K562 (cell line): Measurements from ENCODE around the gene PRMT3. TPM values are rescaled to one million over a fixed set of nuclear protein-coding genes. Genes with fewer than 3 reads are reported as not detected.
A peak's percentile ranks its signal among the peaks of the same experiment; 100 is the strongest.

ENCODE experiments used
- BMI1 ChIP-seq: fragments of 150-350 bp; IDR thresholded peaks from 2 replicates; pipeline ENCODE4 v1.6.1; 2014; ENCODE audit warnings: low read length
- E2F5 ChIP-seq: sonication (generic); formaldehyde crosslinking; IDR thresholded peaks from 2 replicates; pipeline ENCODE4 v1.8.0; 2022; ENCODE audit warnings: mild to moderate bottlenecking, missing genetic modification reagents
- FIP1L1 ChIP-seq: fragments of 200-400 bp; formaldehyde crosslinking; IDR thresholded peaks from 2 replicates; pipeline ENCODE4 v1.6.1; 2018; ENCODE audit warnings: mild to moderate bottlenecking, low read depth, low read length; ENCODE audit not compliant: poor library complexity, severe bottlenecking
- FOXP1 ChIP-seq: sonication (generic); formaldehyde crosslinking; IDR thresholded peaks from 2 replicates; pipeline ENCODE4 v1.8.0; 2022; ENCODE audit warnings: mild to moderate bottlenecking, missing genetic modification reagents
- HDAC8 ChIP-seq: fragments of 450-650 bp; IDR thresholded peaks from 2 replicates; pipeline ENCODE4 v1.6.1; 2016; ENCODE audit warnings: mild to moderate bottlenecking, missing genetic modification characterization, moderate library complexity, missing compliant biosample characterization
- HLTF ChIP-seq: fragments of 450-650 bp; IDR thresholded peaks from 2 replicates; pipeline ENCODE4 v1.6.1; 2016
- HNRNPH1 ChIP-seq: fragments of 200-400 bp; formaldehyde crosslinking; optimal IDR thresholded peaks from 2 replicates; pipeline ENCODE3; 2017; ENCODE audit warnings: low read depth, mild to moderate bottlenecking, low read length, moderate library complexity
- JUN ChIP-seq, 2 experiments: sonication (generic) in 1 of 2; formaldehyde crosslinking in 1 of 2; IDR thresholded peaks; 2 replicates each; pipeline versions ENCODE4 v1.6.1 to v1.8.0; 2012 to 2022; ENCODE audit warnings: borderline replicate concordance in 2 of 2, mild to moderate bottlenecking in 2 of 2, improper control_type of control experiment in 1 of 2, low read depth in 1 of 2, low read length in 1 of 2, missing genetic modification reagents in 1 of 2
- JUND ChIP-seq, 2 experiments: IDR thresholded peaks; 2 replicates in 1 of 2; 3 replicates in 1 of 2; pipeline ENCODE4 v1.6.1; 2011; ENCODE audit warnings: borderline replicate concordance in 2 of 2, low read depth in 2 of 2, low read length in 2 of 2, improper control_type of control experiment in 1 of 2, missing biosample characterization in 1 of 2, missing genetic modification characterization in 1 of 2, missing genetic modification reagents in 1 of 2
- KHSRP ChIP-seq: fragments of 450-650 bp; IDR thresholded peaks from 2 replicates; pipeline ENCODE4 v1.6.1; 2017
- MNT ChIP-seq, 2 experiments: fragments of 450-650 bp; conservative IDR thresholded peaks; 2 replicates each; pipeline ENCODE4 v1.6.1; 2017; ENCODE audit warnings: mild to moderate bottlenecking in 2 of 2, moderate library complexity in 2 of 2
- NFE2L1 ChIP-seq: fragments of 450-650 bp; IDR thresholded peaks from 2 replicates; pipeline ENCODE4 v1.6.1; 2016; ENCODE audit warnings: missing genetic modification characterization, low read depth, mild to moderate bottlenecking, missing compliant biosample characterization, moderate library complexity, borderline replicate concordance
- PCBP2 ChIP-seq: fragments of 200-400 bp; formaldehyde crosslinking; IDR thresholded peaks from 2 replicates; pipeline ENCODE4 v1.6.1; 2018; ENCODE audit warnings: low read length, low read depth, mild to moderate bottlenecking, moderate library complexity; ENCODE audit not compliant: poor library complexity, severe bottlenecking
- PHB ChIP-seq: fragments of 250-450 bp; sonication (Bioruptor Pico); IDR thresholded peaks from 2 replicates; pipeline ENCODE4 v1.5.0; 2021
- PHF20 ChIP-seq: fragments of 450-650 bp; IDR thresholded peaks from 2 replicates; pipeline ENCODE4 v1.6.1; 2018; ENCODE audit not compliant: partially characterized antibody
- PTBP1 ChIP-seq: fragments of 200-400 bp; formaldehyde crosslinking; IDR thresholded peaks from 2 replicates; pipeline ENCODE4 v1.6.1; 2017; ENCODE audit warnings: low read depth, low read length
- SIN3B ChIP-seq: fragments of 450-650 bp; IDR thresholded peaks from 2 replicates; pipeline ENCODE4 v1.6.1; 2017; ENCODE audit warnings: low read depth, mild to moderate bottlenecking, moderate library complexity
- SMAD4 ChIP-seq: fragments of 250-450 bp; sonication (Bioruptor Pico); conservative IDR thresholded peaks from 2 replicates; pipeline ENCODE4 v1.8.0; 2021; ENCODE audit warnings: inconsistent platforms, mild to moderate bottlenecking, moderate library complexity
- SMARCA4 ChIP-seq: fragments of 450-650 bp; IDR thresholded peaks from 2 replicates; pipeline ENCODE4 v1.6.1; 2016
- SP2 ChIP-seq: IDR thresholded peaks from 2 replicates; pipeline ENCODE4 v1.6.1; 2011; ENCODE audit warnings: mild to moderate bottlenecking, low read depth, low read length, moderate library complexity; ENCODE audit not compliant: poor library complexity, severe bottlenecking; ENCODE audit errors: extremely low read depth
- TARDBP ChIP-seq: fragments of 450-650 bp; IDR thresholded peaks from 2 replicates; pipeline ENCODE4 v1.6.1; 2016
- ZBTB17 ChIP-seq: fragments of 450-650 bp; formaldehyde crosslinking; IDR thresholded peaks from 2 replicates; pipeline ENCODE4 v1.4.0; 2020; ENCODE audit warnings: mild to moderate bottlenecking
- ZNF134 ChIP-seq: fragments of 250-450 bp; sonication (Bioruptor Pico); conservative IDR thresholded peaks from 2 replicates; pipeline ENCODE4 v1.4.0; 2020
- ZNF143 ChIP-seq: sonication (generic); formaldehyde crosslinking; IDR thresholded peaks from 2 replicates; pipeline ENCODE4 v1.9.0; 2022; ENCODE audit warnings: mild to moderate bottlenecking, missing genetic modification reagents
- ZNF24 ChIP-seq: fragments of 450-650 bp; IDR thresholded peaks from 2 replicates; pipeline ENCODE4 v1.6.1; 2016
- ZNF586 ChIP-seq: fragments of 450-650 bp; formaldehyde crosslinking; conservative IDR thresholded peaks from 2 replicates; pipeline ENCODE4 v1.4.0; 2020; ENCODE audit warnings: mild to moderate bottlenecking, moderate library complexity
- polyA plus RNA-seq, 8 experiments: library from polyadenylated mRNA; depleted of rRNA in 4 of 8; stranded (reverse) in 5 of 8; unstranded in 3 of 8; fragments of >200 nt; fragmentation: Nextera tagmentation in 2 of 8; fragmentation: Illumina TruSeq in 1 of 8; extraction: Ambion mirVana in 2 of 8; extraction: Trizol in 1 of 8; gene quantifications; 2 replicates each; pipeline versions ENCODE4 v1.2.1 to v1.2.3, GENCODE V29; 2011 to 2014; ENCODE audit warnings: inconsistent platforms in 1 of 8, missing spikeins in 1 of 8
- total RNA-seq, 7 experiments: library from RNA; depleted of rRNA in 6 of 7; stranded (reverse); fragments of >200 nt in 6 of 7; fragmentation: Illumina TruSeq in 2 of 7; extraction: Trizol in 2 of 7; gene quantifications; 2 replicates each; pipeline versions ENCODE4 v1.2.1 to v1.2.3, GENCODE V29; 2011 to 2021; ENCODE audit warnings: low replicate concordance in 1 of 7
- TF ChIP-seq, protein P1 (sequence below): sonication (generic); formaldehyde crosslinking; IDR thresholded peaks from 2 replicates; pipeline ENCODE4 v1.5.0; 2020; ENCODE audit warnings: missing genetic modification reagents

PRMT3 gene
- total and polyA plus RNA-seq, 9 of the 15 experiments (the other 6 are each of a cell fraction or from before 2014, with no cell fraction given), result 24.0 to 62.1 (median 44.7) TPM

GRCh38 chr11:20363500-20364340 is 23.8 kb upstream of the PRMT3 start, which contains the start of gene HTATIP2 (continued):
- TF ChIP-seq MNT (conservative IDR thresholded peaks at IDR 0.05) (peak; percentile 70 to 78), FOXP1 (CRISPR knock-in tag) (no peak), PHF20 (peak; percentile 39), SMARCA4 (peak; percentile 79; the same call in 1 of the 2 replicates), HNRNPH1 (no peak), E2F5 (CRISPR knock-in tag) (0 out of 2 replicates have a peak, but pooled peaks have one; percentile 20), PCBP2 (no peak), BMI1 (no peak), TARDBP (no peak), PHB (CRISPR knock-in tag) (no peak), JUND (IDR thresholded peaks at IDR 0.05; ENCODE audit: borderline replicate concordance, low read depth, low read length) (peak; percentile 72), JUND (tag; IDR thresholded peaks at IDR 0.05; ENCODE audit: borderline replicate concordance, low read depth, low read length) (no peak; the same call in 2 of the 3 replicates), HDAC8 (tag) (no peak; the same call in 1 of the 2 replicates), FIP1L1 (no peak), SMAD4 (CRISPR knock-in tag) (peak; percentile 62), HLTF (no peak), NFE2L1 (tag) (peak; percentile 95), SIN3B (no peak), ZNF586 (no peak), PTBP1 (no peak), JUN (IDR thresholded peaks at IDR 0.05; ENCODE audit: borderline replicate concordance, low read depth, low read length) (peak; percentile 68; the same call in 1 of the 2 replicates), JUN (CRISPR knock-in tag; IDR thresholded peaks at IDR 0.05; ENCODE audit: borderline replicate concordance) (no peak), KHSRP (no peak), ZNF143 (no peak), ZBTB17 (CRISPR knock-in tag) (no peak; the same call in 1 of the 2 replicates), ZNF134 (CRISPR knock-in tag) (no peak), SP2 (no peak), ZNF24 (no peak)
- TF ChIP-seq, protein P1, sequence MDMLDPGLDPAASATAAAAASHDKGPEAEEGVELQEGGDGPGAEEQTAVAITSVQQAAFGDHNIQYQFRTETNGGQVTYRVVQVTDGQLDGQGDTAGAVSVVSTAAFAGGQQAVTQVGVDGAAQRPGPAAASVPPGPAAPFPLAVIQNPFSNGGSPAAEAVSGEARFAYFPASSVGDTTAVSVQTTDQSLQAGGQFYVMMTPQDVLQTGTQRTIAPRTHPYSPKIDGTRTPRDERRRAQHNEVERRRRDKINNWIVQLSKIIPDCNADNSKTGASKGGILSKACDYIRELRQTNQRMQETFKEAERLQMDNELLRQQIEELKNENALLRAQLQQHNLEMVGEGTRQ (CRISPR knock-in tag), result peak; percentile 84
